Uterus (tissue), 4 donors: ENCODE measurements around the gene BIRC5. TPM values are rescaled to one million over a fixed set of nuclear protein-coding genes. Genes with fewer than 3 reads are reported as not detected.

Experiments used
- DNase-seq, 2 donors: peaks; one replicate each; pipeline ENCODE4 v3.0.0-alpha.2; 2019 to 2020
- H3K27ac ChIP-seq, 2 donors: fragments of 200-600 bp; sonication (generic); 1 replicate in 1 of 2; 2 replicates in 1 of 2; pipeline ENCODE4 v1.5.1; 2016 to 2018
- H3K27me3 ChIP-seq, 2 donors: fragments of 200-600 bp; sonication (generic); one replicate each; pipeline ENCODE4 v1.5.1; 2018 to 2019; ENCODE audit warnings: control low read depth in 1 of 2
- H3K36me3 ChIP-seq, 2 donors: fragments of 200-600 bp; sonication (generic); one replicate each; pipeline ENCODE4 v1.5.1; 2019; ENCODE audit warnings: control low read depth in 1 of 2
- H3K4me1 ChIP-seq, 2 donors: fragments of 200-600 bp; sonication (generic); one replicate each; pipeline ENCODE4 v1.5.1; 2018 to 2019; ENCODE audit warnings: control low read depth in 1 of 2
- H3K4me3 ChIP-seq, 2 donors: fragments of 200-600 bp; sonication (generic); 1 replicate in 1 of 2; 2 replicates in 1 of 2; pipeline ENCODE4 v1.5.1; 2018 to 2019; ENCODE audit warnings: mild to moderate bottlenecking in 1 of 2
- H3K9me3 ChIP-seq, 2 donors: fragments of 200-600 bp; sonication (generic); one replicate each; pipeline ENCODE4 v1.5.1; 2019; ENCODE audit warnings: control low read depth in 1 of 2
- POLR2A ChIP-seq, 2 donors: fragments of 450-650 bp; IDR thresholded peaks; one replicate each; pipeline ENCODE4 v1.6.1; 2016; ENCODE audit warnings: antibody characterized with exemption in 2 of 2, mild to moderate bottlenecking in 1 of 2, moderate library complexity in 1 of 2
- intact Hi-C: fragments of 100-400 bp; cut with DNase I; formaldehyde crosslinking; loops from one replicate; pipeline ENCODE4 v1.15.1; 2023; ENCODE audit warnings: low total_unique reads
- total RNA-seq, 4 donors: library from RNA; depleted of rRNA in 3 of 4; stranded (reverse); fragments of >200 nt in 3 of 4; gene quantifications; one replicate each; pipeline versions ENCODE4 v1.1.0 to v1.2.4, GENCODE V29; 2014 to 2023
- TF ChIP-seq, protein P1 (sequence below), 4 experiments: fragments of 200-600 bp in 2 of 4; fragments of 450-650 bp in 2 of 4; sonication (generic) in 2 of 4; IDR thresholded peaks; one replicate each; pipeline ENCODE4 v1.5.1; 2016 to 2019; ENCODE audit warnings: antibody characterized with exemption in 4 of 4, mild to moderate bottlenecking in 2 of 4, moderate library complexity in 1 of 4
- donor health status: DM: yes; HTN: yes; CAD: no.

Gene BIRC5
- total RNA-seq, 4 donors from 2014 or later: 26.3 to 29.7 TPM; not detected in 2

DNA sequence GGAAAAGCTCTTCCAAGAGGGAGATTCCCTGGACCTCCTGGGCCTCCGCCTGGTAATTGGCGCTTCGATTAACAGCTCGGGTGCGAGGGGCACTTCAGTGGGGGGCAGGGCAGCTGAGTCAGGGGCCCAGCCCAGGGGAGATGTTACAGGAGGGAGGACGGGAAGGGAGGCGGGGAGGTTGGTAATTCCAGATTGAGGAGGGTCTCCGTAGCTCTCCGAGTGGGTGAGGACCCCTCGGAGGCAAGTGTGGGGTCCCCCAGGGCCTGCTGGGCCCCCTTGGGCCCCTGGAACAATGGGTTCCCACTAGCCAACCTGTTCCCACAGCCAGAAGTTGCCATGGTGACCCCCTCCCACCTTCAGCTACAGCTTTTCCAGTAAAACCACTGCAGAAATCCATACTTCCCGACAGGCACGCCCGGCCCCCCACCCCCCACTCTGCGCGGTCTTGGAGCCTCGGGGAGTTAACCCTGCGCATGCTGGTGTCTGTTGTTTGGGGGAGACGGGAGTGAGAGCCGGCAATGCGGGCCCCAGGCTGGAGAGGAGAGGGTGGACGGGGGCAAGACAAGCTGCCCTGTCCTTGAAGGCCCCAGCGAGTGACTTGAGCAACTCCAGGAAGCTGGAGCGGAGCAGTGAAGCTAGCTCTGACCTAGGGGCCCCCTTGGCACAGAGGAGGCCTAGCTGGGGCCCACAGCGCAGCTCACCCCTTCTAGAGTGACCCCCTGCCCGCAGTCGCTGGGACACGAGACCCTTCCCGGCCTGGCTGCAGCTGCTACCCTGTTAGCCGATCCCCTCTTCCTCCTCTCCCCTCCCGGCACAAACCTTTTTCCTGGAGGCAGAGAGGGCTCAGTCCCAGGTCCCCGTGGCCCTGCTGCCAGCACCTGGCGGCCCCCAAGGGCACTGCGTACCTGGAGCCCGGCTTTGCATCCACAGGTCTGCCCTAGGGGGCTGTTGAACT, 55.2 kb downstream of the BIRC5 start:
- DNase-seq: no peak
- Histone ChIP-seq H3K27ac (no peak overlapping the region), H3K36me3 (no peaks in the 10 kb centered on the region), H3K4me1 (no peaks in the 10 kb centered on the region), H3K27me3 (peaks cover 0 to 11% of the 10 kb centered on the region in 2 donors), H3K4me3 (no peak overlapping the region), H3K9me3 (no peaks in the 10 kb centered on the region)
- TF ChIP-seq POLR2A (IDR thresholded peaks at IDR 0.05): no peak
- TF ChIP-seq, protein P1, sequence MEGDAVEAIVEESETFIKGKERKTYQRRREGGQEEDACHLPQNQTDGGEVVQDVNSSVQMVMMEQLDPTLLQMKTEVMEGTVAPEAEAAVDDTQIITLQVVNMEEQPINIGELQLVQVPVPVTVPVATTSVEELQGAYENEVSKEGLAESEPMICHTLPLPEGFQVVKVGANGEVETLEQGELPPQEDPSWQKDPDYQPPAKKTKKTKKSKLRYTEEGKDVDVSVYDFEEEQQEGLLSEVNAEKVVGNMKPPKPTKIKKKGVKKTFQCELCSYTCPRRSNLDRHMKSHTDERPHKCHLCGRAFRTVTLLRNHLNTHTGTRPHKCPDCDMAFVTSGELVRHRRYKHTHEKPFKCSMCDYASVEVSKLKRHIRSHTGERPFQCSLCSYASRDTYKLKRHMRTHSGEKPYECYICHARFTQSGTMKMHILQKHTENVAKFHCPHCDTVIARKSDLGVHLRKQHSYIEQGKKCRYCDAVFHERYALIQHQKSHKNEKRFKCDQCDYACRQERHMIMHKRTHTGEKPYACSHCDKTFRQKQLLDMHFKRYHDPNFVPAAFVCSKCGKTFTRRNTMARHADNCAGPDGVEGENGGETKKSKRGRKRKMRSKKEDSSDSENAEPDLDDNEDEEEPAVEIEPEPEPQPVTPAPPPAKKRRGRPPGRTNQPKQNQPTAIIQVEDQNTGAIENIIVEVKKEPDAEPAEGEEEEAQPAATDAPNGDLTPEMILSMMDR (IDR thresholded peaks at IDR 0.05): no peak
- intact Hi-C loops: no loop called here

DNA sequence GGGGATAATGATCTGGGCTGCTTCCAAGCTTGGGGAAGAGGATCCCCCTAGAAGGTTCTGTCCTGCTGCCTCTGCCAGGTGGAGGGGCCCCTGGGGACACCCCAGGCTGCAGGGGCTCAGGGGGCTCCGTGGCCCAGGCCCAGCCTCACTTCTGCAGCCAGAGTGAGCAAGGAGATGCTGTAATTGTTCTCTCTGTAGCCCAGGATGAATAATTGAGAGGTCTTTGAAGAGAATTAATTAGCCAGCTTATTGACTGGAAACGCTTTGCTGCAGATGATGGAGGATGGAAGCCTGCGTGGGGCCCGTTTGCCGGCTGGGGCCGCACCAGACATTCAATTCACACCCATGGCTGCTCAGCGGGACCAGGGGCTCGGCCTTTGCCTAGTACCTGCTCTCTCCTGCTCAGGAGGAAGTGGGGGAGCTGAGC, 55.9 kb downstream of the BIRC5 start:
- no peak for DNase-seq
- Histone ChIP-seq H3K4me1 (no peaks in the 10 kb centered on the region), H3K36me3 (no peaks in the 10 kb centered on the region), H3K4me3 (no peak overlapping the region), H3K27me3 (peaks cover 0 to 11% of the 10 kb centered on the region in 2 donors), H3K9me3 (no peaks in the 10 kb centered on the region), H3K27ac (no peak overlapping the region)
- intact Hi-C loops: no loop called here
- TF ChIP-seq, protein P1 (IDR thresholded peaks at IDR 0.05): no peak
- no peak for TF ChIP-seq POLR2A (IDR thresholded peaks at IDR 0.05)

DNA sequence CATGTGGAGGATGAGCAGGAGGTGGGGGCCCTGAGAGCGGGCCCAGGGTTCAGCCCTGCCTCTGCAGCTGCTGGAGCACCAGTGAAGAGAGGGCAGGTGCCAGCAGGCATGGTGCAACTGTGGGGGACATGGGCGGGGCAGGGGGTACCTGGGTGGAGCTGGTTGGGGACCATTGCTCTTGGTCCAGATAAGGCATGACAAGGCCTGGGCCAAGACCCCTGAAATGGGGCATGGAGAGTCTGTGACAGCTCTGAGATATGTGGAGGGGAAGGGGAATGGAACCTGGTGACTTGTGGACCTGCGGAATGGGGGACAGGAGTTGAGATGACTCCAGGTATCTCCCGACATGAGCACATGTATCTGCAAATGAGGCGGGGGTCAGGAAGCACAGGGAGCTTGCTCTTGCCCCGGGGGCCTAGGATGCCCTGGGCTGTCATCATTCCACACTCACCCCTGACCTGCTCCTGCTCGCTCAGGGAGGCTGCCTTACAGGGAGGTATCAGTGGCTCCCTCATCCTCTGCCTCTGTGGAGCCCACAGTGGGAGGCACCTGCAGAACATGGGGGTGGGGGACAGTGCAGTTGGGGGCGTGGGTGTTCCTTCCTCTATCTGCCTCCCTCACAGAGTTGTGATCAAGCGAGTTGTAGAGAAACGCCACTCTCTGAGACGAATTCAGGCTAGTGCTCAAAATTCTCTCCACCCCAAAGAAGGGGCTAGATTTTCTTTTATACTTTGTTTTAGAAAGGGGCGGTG, 57.5 kb downstream of the BIRC5 start:
- Histone ChIP-seq H3K4me3 (no peak overlapping the region), H3K9me3 (no peaks in the 10 kb centered on the region), H3K36me3 (no peaks in the 10 kb centered on the region), H3K4me1 (no peaks in the 10 kb centered on the region), H3K27ac (no peak overlapping the region), H3K27me3 (peaks cover 0 to 11% of the 10 kb centered on the region in 2 donors)
- intact Hi-C loops: no loop called here
- TF ChIP-seq, protein P1 (IDR thresholded peaks at IDR 0.05): no peak
- no peak for TF ChIP-seq POLR2A (IDR thresholded peaks at IDR 0.05)
- no peak for DNase-seq

DNA sequence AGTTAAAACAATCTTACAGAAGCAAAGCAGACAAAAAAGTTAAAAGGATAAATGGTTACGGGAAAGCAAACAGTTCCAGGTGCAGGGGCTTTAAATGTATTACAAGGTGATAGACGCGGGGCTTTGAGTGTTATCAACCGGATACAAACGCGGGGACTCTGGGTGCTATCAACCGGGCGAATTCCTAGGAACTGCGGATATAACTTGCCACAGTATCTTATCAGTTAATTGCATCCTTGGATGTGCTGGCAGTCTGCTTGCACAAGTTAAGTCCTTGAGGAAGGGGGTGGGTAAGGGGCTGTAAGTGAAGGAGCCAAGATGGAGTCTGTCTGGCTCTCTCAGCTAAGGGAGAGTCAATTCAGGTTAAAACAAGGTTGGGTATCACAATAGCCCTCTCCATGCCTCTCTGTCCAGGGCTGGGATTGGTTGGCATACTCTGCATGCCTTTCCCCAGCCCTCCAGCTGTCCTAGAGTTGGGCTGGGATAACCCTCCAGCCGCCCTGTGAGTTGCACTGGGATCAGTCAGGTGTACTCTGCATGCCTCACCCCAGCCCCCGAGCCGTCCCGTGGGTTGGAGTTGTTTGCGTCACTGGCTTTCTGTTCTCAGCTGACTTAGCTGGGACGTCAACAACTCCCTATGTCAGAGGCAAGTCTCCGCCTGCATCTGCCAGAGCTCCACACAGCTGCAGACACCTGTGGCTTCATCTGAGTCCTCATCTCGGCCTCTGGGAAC, 58.3 kb downstream of the BIRC5 start:
- Histone ChIP-seq H3K4me1 (no peaks in the 10 kb centered on the region), H3K4me3 (no peak overlapping the region), H3K27ac (no peak overlapping the region), H3K36me3 (no peaks in the 10 kb centered on the region), H3K9me3 (no peaks in the 10 kb centered on the region), H3K27me3 (peaks cover 0 to 11% of the 10 kb centered on the region in 2 donors)
- peak in 1 of 2 donors; percentile 20 for TF ChIP-seq POLR2A (IDR thresholded peaks at IDR 0.05)
- TF ChIP-seq, protein P1 (IDR thresholded peaks at IDR 0.05): no peak
- no peak for DNase-seq
- intact Hi-C loops: no loop called here
